Natural killer cell treated with Interleukin-12 subunit alpha and Interleukin-12 subunit beta and Interleukin-15 and Interleukin-18, amount 100 ng/mL, for 72 hours (primary cell): ENCODE measurements around the gene SLFN14. TPM values are rescaled to one million over a fixed set of nuclear protein-coding genes. Genes with fewer than 3 reads are reported as not detected.

Experiments used
- ATAC-seq, 2 donors: fragments of 150-1000 bp; cut with Tn5 transposase in 1 of 2; sonication (Bioruptor Pico), chemical (Tn5 transposase) in 1 of 2; 2 replicates each; pipeline ENCODE4 v1.10.0; 2021
- DNase-seq: peaks from one replicate; pipeline ENCODE4 v3.0.0; 2022; ENCODE audit warnings: low spot score
- H3K27ac Mint-ChIP-seq, 2 donors: 1 replicate in 1 of 2; 2 replicates in 1 of 2; pipeline ENCODE4 v1.8.0; 2022; ENCODE audit warnings: mixed read lengths in 2 of 2, mild to moderate bottlenecking in 1 of 2, moderate library complexity in 1 of 2
- H3K27me3 Mint-ChIP-seq, 2 donors: 1 replicate in 1 of 2; 2 replicates in 1 of 2; pipeline ENCODE4 v1.8.0; 2022; ENCODE audit warnings: mixed read lengths in 2 of 2
- H3K36me3 Mint-ChIP-seq: one replicate; pipeline ENCODE4 v1.8.0; 2022; ENCODE audit warnings: mixed read lengths
- H3K4me1 Mint-ChIP-seq, 2 donors: 1 replicate in 1 of 2; 2 replicates in 1 of 2; pipeline ENCODE4 v1.8.0; 2022; ENCODE audit warnings: low read depth in 2 of 2, mixed read lengths in 2 of 2, mild to moderate bottlenecking in 1 of 2
- H3K4me3 Mint-ChIP-seq: one replicate; pipeline ENCODE4 v1.8.0; 2022; ENCODE audit warnings: mixed read lengths
- H3K9me3 Mint-ChIP-seq: 2 replicates; pipeline ENCODE4 v1.8.0; 2022; ENCODE audit warnings: mixed read lengths
- total RNA-seq, 2 donors: library from RNA; stranded (reverse); gene quantifications; one replicate each; pipeline ENCODE4 v1.2.3, GENCODE V29; 2022

The SLFN14 gene
- total RNA-seq = not detected

GRCh38 chr17:35560703-35561102 lies at the start of gene SLFN14:
TSS of gene SLFN14 (minus strand) at chr17:35560819. CDS start at chr17:35558062, 2,757 bp downstream.
- H3K36me3 Mint-ChIP-seq = no peaks in the 10 kb centered on the region
- no peak within 1 kb of the TSS for H3K27ac Mint-ChIP-seq
- peaks cover 0 to 20% of the 10 kb centered on the region in 2 donors for H3K27me3 Mint-ChIP-seq
- no peak within 1 kb of the TSS for H3K4me3 Mint-ChIP-seq
- H3K4me1 Mint-ChIP-seq = no peaks in the 10 kb centered on the region
- ATAC-seq (no peak), DNase-seq (no peak)
- H3K9me3 Mint-ChIP-seq = no peaks in the 10 kb centered on the region

DNA sequence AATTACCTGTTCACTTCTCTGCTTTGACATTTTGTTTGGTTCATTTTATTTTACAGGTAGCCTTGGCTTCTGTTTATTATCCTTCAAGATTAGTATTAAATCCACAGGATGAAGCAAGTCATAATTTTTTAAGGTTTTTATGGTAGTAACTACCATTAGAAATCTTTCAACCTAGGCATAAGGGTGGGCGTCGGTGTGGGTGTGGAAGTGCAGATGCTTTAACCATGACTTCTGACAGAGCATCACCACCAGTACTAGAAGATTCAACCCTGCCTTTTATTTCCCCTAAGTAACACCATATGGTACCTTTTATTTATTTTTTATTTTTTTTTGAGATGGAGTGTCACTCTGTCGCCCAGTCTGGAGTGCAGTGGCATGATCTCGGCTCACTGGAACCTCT lies 49.2 kb upstream of the SLFN14 start:
- H3K9me3 Mint-ChIP-seq = no peaks in the 10 kb centered on the region
- ATAC-seq (no peak), DNase-seq (no peak)
- no peaks in the 10 kb centered on the region for H3K4me1 Mint-ChIP-seq
- no peaks in the 10 kb centered on the region for H3K27me3 Mint-ChIP-seq
- H3K4me3 Mint-ChIP-seq = no peak overlapping the region
- H3K27ac Mint-ChIP-seq = no peak overlapping the region
- H3K36me3 Mint-ChIP-seq = peaks cover 17% of the 10 kb centered on the region

DNA sequence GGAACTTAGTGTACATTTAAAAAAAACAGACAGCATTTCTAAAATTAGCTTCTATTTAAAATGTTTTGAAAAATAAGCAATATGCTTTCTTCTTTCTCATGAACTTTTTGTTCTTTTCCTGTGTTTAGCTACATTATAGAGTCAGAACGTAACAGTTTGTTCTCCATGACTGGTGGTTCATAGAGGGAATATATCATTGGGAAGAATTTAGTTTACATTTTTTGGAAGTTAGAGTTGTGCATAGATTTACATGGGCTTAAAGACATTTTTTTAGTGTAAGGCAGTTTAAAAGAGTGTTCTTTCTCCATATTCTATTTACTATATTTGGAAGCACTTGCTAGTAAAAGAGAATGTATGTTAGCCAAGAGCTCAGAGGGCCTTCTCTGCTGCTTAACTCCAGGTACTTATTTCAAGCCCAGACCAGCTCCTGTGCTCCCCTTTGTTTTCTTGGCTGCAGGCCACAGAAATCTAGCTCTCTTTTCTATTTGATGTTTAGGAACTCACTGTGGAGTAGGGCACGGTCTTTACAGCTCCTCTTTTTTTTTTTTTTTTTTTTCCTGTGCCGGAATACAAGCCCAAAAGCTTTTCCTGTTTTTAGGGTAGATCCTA lies 46.7 kb upstream of the SLFN14 start:
- no peak for DNase-seq
- Mint-ChIP-seq H3K36me3 (peaks cover 24% of the 10 kb centered on the region), H3K4me1 (no peaks in the 10 kb centered on the region), H3K27ac (no peak overlapping the region), H3K27me3 (no peaks in the 10 kb centered on the region), H3K9me3 (no peaks in the 10 kb centered on the region), H3K4me3 (no peak overlapping the region)
- ATAC-seq = no peak

DNA sequence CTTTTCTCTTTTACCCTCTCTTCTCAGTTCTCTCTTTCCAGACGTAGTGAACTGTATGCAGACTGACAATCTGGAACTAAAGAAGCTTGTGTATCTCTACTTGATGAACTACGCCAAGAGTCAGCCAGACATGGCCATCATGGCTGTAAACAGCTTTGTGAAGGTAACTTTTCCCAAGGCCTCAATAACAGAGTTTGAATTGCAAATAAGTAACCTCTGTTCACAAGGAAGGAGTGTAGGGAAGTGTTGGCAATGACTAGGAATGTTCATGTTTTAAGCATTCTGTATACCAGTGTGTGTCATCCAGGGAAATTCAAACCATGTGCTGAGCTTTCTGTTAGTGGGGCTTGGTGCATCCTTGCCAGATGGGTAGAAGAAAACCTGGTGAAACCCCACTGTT lies 45.1 kb upstream of the SLFN14 start:
- Mint-ChIP-seq H3K27ac (no peak overlapping the region), H3K9me3 (no peaks in the 10 kb centered on the region), H3K4me1 (no peaks in the 10 kb centered on the region), H3K4me3 (no peak overlapping the region), H3K36me3 (peaks cover 27% of the 10 kb centered on the region), H3K27me3 (no peaks in the 10 kb centered on the region)
- DNase-seq (no peak), ATAC-seq (no peak)

GRCh38 chr17:35603674-35604073 lies 43.1 kb upstream of the SLFN14 start:
- no peak overlapping the region for H3K27ac Mint-ChIP-seq
- DNase-seq (no peak), ATAC-seq (no peak)
- H3K36me3 Mint-ChIP-seq = peaks cover 33% of the 10 kb centered on the region
- no peaks in the 10 kb centered on the region for H3K27me3 Mint-ChIP-seq
- no peak overlapping the region for H3K4me3 Mint-ChIP-seq
- no peaks in the 10 kb centered on the region for H3K9me3 Mint-ChIP-seq
- H3K4me1 Mint-ChIP-seq = no peaks in the 10 kb centered on the region

GRCh38 chr17:35597604-35598003 lies 37.0 kb upstream of the SLFN14 start:
- H3K4me1 Mint-ChIP-seq = peaks cover 0 to 3% of the 10 kb centered on the region in 2 donors
- DNase-seq (no peak), ATAC-seq (no peak)
- no peaks in the 10 kb centered on the region for H3K9me3 Mint-ChIP-seq
- H3K27ac Mint-ChIP-seq = no peak overlapping the region
- no peaks in the 10 kb centered on the region for H3K27me3 Mint-ChIP-seq
- peaks cover 36% of the 10 kb centered on the region for H3K36me3 Mint-ChIP-seq
- no peak overlapping the region for H3K4me3 Mint-ChIP-seq

DNA sequence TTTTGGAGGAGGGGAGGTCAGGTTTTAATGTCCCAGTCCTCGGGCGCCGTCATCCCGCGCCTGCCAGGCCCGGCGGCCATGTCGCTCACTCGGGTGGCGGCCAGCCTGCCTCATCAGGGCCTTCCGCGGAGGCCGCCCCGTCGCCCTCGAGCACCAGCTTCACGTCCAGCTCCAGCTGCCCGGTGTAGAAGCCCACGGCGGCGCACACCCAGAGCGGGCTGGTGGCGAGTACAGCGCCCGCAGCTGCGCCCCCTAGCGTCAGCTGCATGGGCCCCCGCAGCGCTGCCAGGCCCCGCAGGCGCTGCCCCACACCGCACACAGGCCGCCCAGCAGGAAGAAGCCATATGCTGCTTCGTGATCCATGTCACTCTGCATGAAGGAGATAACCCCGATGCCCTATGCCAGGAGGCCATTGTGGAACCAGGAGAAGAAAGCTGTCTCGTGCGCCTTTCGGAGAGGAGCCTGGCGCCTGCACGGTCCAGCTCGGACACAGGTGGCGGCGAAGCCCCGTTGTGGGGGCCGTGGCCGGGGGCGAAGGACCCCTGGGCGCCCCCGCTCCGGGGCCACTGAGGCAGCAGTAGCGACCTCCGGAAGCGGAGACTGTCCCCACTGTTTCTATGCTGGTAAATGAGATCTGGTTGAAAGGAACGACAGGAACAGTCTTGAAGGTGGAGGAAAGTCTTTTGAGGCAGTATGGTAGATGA lies 36.1 kb upstream of the SLFN14 start:
- Mint-ChIP-seq H3K27me3 (no peaks in the 10 kb centered on the region), H3K4me3 (no peak overlapping the region), H3K36me3 (peaks cover 36% of the 10 kb centered on the region), H3K27ac (no peak overlapping the region), H3K4me1 (peaks cover 0 to 3% of the 10 kb centered on the region in 2 donors), H3K9me3 (no peaks in the 10 kb centered on the region)
- ATAC-seq (no peak), DNase-seq (peak; percentile 60)

GRCh38 chr17:35596072-35596471 lies 35.5 kb upstream of the SLFN14 start:
- no peak for ATAC-seq
- Mint-ChIP-seq H3K9me3 (no peaks in the 10 kb centered on the region), H3K36me3 (peaks cover 36% of the 10 kb centered on the region), H3K27ac (no peak overlapping the region), H3K27me3 (no peaks in the 10 kb centered on the region), H3K4me1 (peaks cover 0 to 3% of the 10 kb centered on the region in 2 donors), H3K4me3 (no peak overlapping the region)
- DNase-seq = no peak

- peak overlapping the region; percentile 95 to 98 for H3K27ac Mint-ChIP-seq
- peaks cover 9 to 13% of the 10 kb centered on the region in 2 donors for H3K27me3 Mint-ChIP-seq
- no peaks in the 10 kb centered on the region for H3K9me3 Mint-ChIP-seq
- DNase-seq (no peak), ATAC-seq (peak; percentile 46 to 64)
- peak overlapping the region; percentile 94 for H3K4me3 Mint-ChIP-seq
- H3K36me3 Mint-ChIP-seq = peaks cover 6% of the 10 kb centered on the region
- peaks cover 29 to 31% of the 10 kb centered on the region in 2 donors for H3K4me1 Mint-ChIP-seq
Measured at GRCh38 chr17:35588196-35588920, 27.7 kb upstream of the SLFN14 start.

DNA sequence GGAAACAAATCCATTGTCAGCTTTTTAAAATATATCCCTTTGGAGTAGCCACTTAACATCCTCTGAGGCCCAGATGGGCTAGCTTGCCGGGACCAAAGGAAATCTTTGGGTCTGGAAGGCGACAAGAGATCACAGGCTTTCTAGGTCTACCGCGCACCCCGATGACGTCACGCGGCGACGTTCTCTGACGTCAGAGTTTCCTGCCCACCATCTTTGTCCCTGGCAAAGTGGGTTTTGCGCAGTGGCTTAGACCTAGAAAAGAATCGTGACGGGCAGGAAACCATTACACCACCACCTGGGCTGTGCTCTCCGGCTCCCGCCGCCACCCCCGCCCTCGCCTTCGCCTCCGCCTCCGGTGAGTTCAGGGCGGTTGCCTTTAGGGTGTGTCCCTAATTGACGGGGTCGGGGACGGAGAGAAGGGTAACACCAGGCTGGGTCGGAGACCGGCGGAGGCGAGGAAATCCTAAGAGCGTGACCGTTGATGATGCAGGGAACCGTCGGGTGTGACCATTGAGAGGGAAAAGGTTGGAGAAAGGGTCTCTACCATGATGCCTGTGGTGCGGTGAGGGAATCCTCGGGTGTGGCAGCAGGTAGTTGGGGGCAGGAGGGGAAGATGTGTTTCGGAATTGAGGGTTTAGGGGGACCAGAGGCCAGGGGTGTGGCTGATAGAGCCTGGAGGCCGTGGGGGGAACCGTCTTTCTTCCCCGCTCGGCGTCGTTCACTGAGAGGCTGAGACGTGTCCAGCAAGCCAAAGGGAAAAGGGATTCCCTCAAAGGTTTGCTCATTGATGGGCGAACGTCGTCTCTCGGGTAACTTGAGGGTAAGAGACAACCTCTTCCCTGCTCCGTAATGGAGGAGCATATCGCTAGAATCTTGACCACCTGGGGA lies 26.7 kb upstream of the SLFN14 start, which contains the start of gene AP2B1:
TSS of gene AP2B1 (plus strand) at position 249 of the 888 bp plus-strand sequence. CDS start 6,709 bp downstream, outside the sequence.
- H3K36me3 Mint-ChIP-seq = peaks cover 6% of the 10 kb centered on the region
- H3K9me3 Mint-ChIP-seq = no peaks in the 10 kb centered on the region
- H3K4me1 Mint-ChIP-seq = peaks cover 29 to 31% of the 10 kb centered on the region in 2 donors
- DNase-seq = peak; percentile 96
- ATAC-seq = peak; percentile 98 to 99
- H3K27me3 Mint-ChIP-seq = peaks cover 9 to 13% of the 10 kb centered on the region in 2 donors
- H3K4me3 Mint-ChIP-seq = peak within 1 kb of the TSS; percentile 94
- peak within 1 kb of the TSS; percentile 95 to 98 for H3K27ac Mint-ChIP-seq

- peak in 1 of 2 donors; percentile 9 for ATAC-seq
- Mint-ChIP-seq H3K27ac (peak overlapping the region; percentile 95 to 98), H3K27me3 (peaks cover 11 to 13% of the 10 kb centered on the region in 2 donors), H3K4me3 (peak overlapping the region; percentile 94), H3K4me1 (peaks cover 29 to 31% of the 10 kb centered on the region in 2 donors), H3K9me3 (no peaks in the 10 kb centered on the region), H3K36me3 (peaks cover 6% of the 10 kb centered on the region)
- no peak for DNase-seq
Measured at GRCh38 chr17:35586569-35587073, 26.0 kb upstream of the SLFN14 start.

DNA sequence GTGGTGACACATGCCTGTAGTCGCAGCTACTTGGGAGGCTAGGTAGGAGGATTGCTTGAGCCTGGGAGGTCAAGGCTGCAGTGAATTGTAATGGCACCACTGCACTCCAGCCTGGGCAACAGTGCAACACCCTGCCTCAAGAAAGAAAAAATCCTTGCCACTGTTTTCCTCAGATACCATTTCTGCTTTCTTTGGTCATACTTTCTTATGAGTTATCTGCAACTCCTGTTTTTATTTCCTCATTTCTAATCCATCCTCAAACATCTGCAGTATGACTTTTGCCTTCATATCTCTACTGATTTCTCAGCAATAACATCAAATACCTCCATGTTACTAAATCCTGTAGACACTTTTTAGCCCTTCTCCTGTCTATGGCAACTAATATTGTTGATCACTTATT lies 23.4 kb upstream of the SLFN14 start:
- H3K27ac Mint-ChIP-seq = no peak overlapping the region

GRCh38 chr17:35578929-35579432 lies 18.4 kb upstream of the SLFN14 start:
- peak in 1 of 2 donors; percentile 40 for ATAC-seq
- H3K9me3 Mint-ChIP-seq = no peaks in the 10 kb centered on the region
- H3K4me1 Mint-ChIP-seq = peaks cover 21 to 26% of the 10 kb centered on the region in 2 donors
- H3K27me3 Mint-ChIP-seq = peaks cover 1 to 6% of the 10 kb centered on the region in 2 donors
- no peaks in the 10 kb centered on the region for H3K36me3 Mint-ChIP-seq
- H3K4me3 Mint-ChIP-seq = peak overlapping the region; percentile 99
- peak overlapping the region; percentile 98 to 100 for H3K27ac Mint-ChIP-seq
- DNase-seq = no peak

More for the DNA sequence above, 23.4 kb upstream of the SLFN14 start:
- H3K4me1 Mint-ChIP-seq = peaks cover 22 to 27% of the 10 kb centered on the region in 2 donors
- H3K4me3 Mint-ChIP-seq = no peak overlapping the region
- peaks cover 11 to 13% of the 10 kb centered on the region in 2 donors for H3K27me3 Mint-ChIP-seq
- no peak for ATAC-seq
- DNase-seq = no peak
- H3K36me3 Mint-ChIP-seq = peaks cover 6% of the 10 kb centered on the region
- H3K9me3 Mint-ChIP-seq = no peaks in the 10 kb centered on the region
